ENCODE data around the gene FXYD1.
"Not testable (repeated sequence)": the region's sequence is repeated elsewhere in the genome, so short reads cannot be mapped to it uniquely, and the experiment has no call there.

GRCh38 chr19:35153129-35153522 lies 14.5 kb downstream of the FXYD1 start:
- TF ChIP-seq CTCF, POLR2AphosphoS5, POLR2A (IDR thresholded peaks at IDR 0.05): not testable (repeated sequence)
